Measurements from ENCODE around the gene GRIA1.

DNA sequence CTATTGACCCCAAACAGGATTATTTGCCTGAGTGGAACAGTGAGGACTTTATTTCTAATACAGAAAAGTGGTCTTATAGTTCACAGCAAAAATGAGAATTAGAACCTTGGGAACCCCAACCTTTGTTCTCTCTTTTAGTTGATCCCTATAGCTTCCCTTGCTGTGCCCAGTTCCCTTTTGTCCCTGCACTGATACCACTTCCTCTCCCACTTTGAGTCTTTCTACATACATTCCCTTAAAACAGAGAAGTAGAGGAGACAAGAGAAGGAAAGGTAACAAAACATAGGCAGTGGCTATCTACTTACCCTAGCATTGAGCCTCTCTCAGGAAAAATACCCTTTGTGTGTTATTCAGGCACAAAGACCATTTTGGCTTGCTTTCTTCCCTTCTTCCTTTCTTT, 301.8 kb downstream of the GRIA1 start:
- TF ChIP-seq, protein P1, sequence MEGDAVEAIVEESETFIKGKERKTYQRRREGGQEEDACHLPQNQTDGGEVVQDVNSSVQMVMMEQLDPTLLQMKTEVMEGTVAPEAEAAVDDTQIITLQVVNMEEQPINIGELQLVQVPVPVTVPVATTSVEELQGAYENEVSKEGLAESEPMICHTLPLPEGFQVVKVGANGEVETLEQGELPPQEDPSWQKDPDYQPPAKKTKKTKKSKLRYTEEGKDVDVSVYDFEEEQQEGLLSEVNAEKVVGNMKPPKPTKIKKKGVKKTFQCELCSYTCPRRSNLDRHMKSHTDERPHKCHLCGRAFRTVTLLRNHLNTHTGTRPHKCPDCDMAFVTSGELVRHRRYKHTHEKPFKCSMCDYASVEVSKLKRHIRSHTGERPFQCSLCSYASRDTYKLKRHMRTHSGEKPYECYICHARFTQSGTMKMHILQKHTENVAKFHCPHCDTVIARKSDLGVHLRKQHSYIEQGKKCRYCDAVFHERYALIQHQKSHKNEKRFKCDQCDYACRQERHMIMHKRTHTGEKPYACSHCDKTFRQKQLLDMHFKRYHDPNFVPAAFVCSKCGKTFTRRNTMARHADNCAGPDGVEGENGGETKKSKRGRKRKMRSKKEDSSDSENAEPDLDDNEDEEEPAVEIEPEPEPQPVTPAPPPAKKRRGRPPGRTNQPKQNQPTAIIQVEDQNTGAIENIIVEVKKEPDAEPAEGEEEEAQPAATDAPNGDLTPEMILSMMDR (IDR thresholded peaks at IDR 0.05), result no peak
- TF ChIP-seq POLR2A (IDR thresholded peaks at IDR 0.05), result no peak
